H9 (cell line): ENCODE results near the gene PPL. TPM values are rescaled to one million over a fixed set of nuclear protein-coding genes. Genes with fewer than 3 reads are reported as not detected.

ENCODE experiments used
- DNase-seq: peaks from one replicate; pipeline ENCODE4 v3.0.0-alpha.2; 2017
- H2AFZ ChIP-seq: one replicate; pipeline ENCODE4 v1.6.1; 2013; ENCODE audit warnings: mild to moderate bottlenecking, low read length, control low read depth, moderate library complexity
- H2AK5ac ChIP-seq: 2 replicates; pipeline ENCODE4 v1.6.1; 2013; ENCODE audit warnings: low read length, control low read depth, mixed read lengths; ENCODE audit not compliant: insufficient read length
- H2BK120ac ChIP-seq: one replicate; pipeline ENCODE4 v1.6.1; 2013; ENCODE audit warnings: low read depth, mild to moderate bottlenecking, low read length, control low read depth, inconsistent platforms; ENCODE audit not compliant: poor library complexity, severe bottlenecking
- H2BK12ac ChIP-seq: 2 replicates; pipeline ENCODE4 v1.6.1; 2013; ENCODE audit warnings: low read length, control low read depth, mixed read lengths, low read depth; ENCODE audit not compliant: insufficient read length
- H2BK15ac ChIP-seq: 2 replicates; pipeline ENCODE4 v1.6.1; 2013; ENCODE audit warnings: low read depth, low read length, control low read depth
- H2BK20ac ChIP-seq: one replicate; pipeline ENCODE4 v1.6.1; 2013; ENCODE audit warnings: low read depth, mild to moderate bottlenecking, low read length, control low read depth, inconsistent platforms; ENCODE audit not compliant: poor library complexity, severe bottlenecking
- H2BK5ac ChIP-seq: 2 replicates; pipeline ENCODE4 v1.6.1; 2013; ENCODE audit warnings: low read length, control low read depth, mixed read lengths; ENCODE audit not compliant: insufficient read length
- H3K14ac ChIP-seq: 2 replicates; pipeline ENCODE4 v1.6.1; 2013; ENCODE audit warnings: low read length, control low read depth; ENCODE audit not compliant: insufficient read depth
- H3K18ac ChIP-seq: 2 replicates; pipeline ENCODE4 v1.6.1; 2013; ENCODE audit warnings: low read depth, mild to moderate bottlenecking, mixed read lengths, low read length, control low read depth; ENCODE audit not compliant: insufficient read length
- H3K23ac ChIP-seq: 2 replicates; pipeline ENCODE4 v1.6.1; 2013; ENCODE audit warnings: low read length, control low read depth, mixed read lengths, low read depth; ENCODE audit not compliant: insufficient read length
- H3K23me2 ChIP-seq: 2 replicates; pipeline ENCODE4 v1.6.1; 2013; ENCODE audit warnings: low read depth, mild to moderate bottlenecking, mixed read lengths, low read length, control low read depth; ENCODE audit not compliant: insufficient read length, poor library complexity, severe bottlenecking
- H3K27ac ChIP-seq: 2 replicates; pipeline ENCODE4 v1.5.1; 2013; ENCODE audit warnings: low read length, control low read depth, mixed read lengths, low read depth; ENCODE audit not compliant: insufficient read length
- H3K27me3 ChIP-seq: 2 replicates; pipeline ENCODE4 v1.6.1; 2013; ENCODE audit warnings: low read length, control low read depth, inconsistent platforms; ENCODE audit not compliant: insufficient read depth
- H3K4ac ChIP-seq: 2 replicates; pipeline ENCODE4 v1.6.1; 2013; ENCODE audit warnings: low read depth, mild to moderate bottlenecking, control low read depth, inconsistent platforms, low read length, moderate library complexity
- H3K4me1 ChIP-seq: 2 replicates; pipeline ENCODE4 v1.6.1; 2013; ENCODE audit warnings: low read length, control low read depth, inconsistent platforms; ENCODE audit not compliant: insufficient read depth
- H3K4me2 ChIP-seq: 2 replicates; pipeline ENCODE4 v1.6.1; 2013; ENCODE audit warnings: low read length, control low read depth, mixed read lengths; ENCODE audit not compliant: insufficient read length, insufficient read depth
- H3K56ac ChIP-seq: 2 replicates; pipeline ENCODE4 v1.6.1; 2013; ENCODE audit warnings: low read depth, mild to moderate bottlenecking, mixed read lengths, low read length, control low read depth; ENCODE audit not compliant: insufficient read length
- H3K79me1 ChIP-seq: 2 replicates; pipeline ENCODE4 v1.6.1; 2013; ENCODE audit warnings: low read depth, mild to moderate bottlenecking, moderate library complexity, low read length, control low read depth, inconsistent platforms; ENCODE audit not compliant: insufficient read depth, poor library complexity, severe bottlenecking
- H3K79me2 ChIP-seq: 2 replicates; pipeline ENCODE4 v1.6.1; 2013; ENCODE audit warnings: low read length, control low read depth, inconsistent platforms; ENCODE audit not compliant: insufficient read depth
- H3K9ac ChIP-seq: 2 replicates; pipeline ENCODE4 v1.6.1; 2013; ENCODE audit warnings: low read length, control low read depth, mixed read lengths; ENCODE audit not compliant: insufficient read length; ENCODE audit errors: extremely low read depth
- H3K9me3 ChIP-seq: one replicate; pipeline ENCODE4 v1.6.1; 2013; ENCODE audit warnings: low read depth, low read length, inconsistent platforms; ENCODE audit not compliant: control insufficient read depth
- H3T11ph ChIP-seq: one replicate; pipeline ENCODE4 v1.6.1; 2013; ENCODE audit warnings: mild to moderate bottlenecking, low read length, control low read depth, inconsistent platforms
- H4K20me1 ChIP-seq: one replicate; pipeline ENCODE4 v1.6.1; 2013; ENCODE audit not compliant: control insufficient read depth, insufficient read length, insufficient read depth
- H4K5ac ChIP-seq: 2 replicates; pipeline ENCODE4 v1.6.1; 2013; ENCODE audit warnings: low read depth, mild to moderate bottlenecking, mixed read lengths, low read length, control low read depth; ENCODE audit not compliant: insufficient read length
- H4K8ac ChIP-seq: replicated peaks from 2 replicates; pipeline ENCODE4 v1.6.1; 2013; ENCODE audit warnings: low read length, control low read depth, mixed read lengths, low read depth; ENCODE audit not compliant: insufficient read length
- H4K91ac ChIP-seq: 2 replicates; pipeline ENCODE4 v1.6.1; 2013; ENCODE audit warnings: low read depth, mild to moderate bottlenecking, moderate library complexity, mixed read lengths, low read length, control low read depth; ENCODE audit not compliant: insufficient read length
- H3K27ac Mint-ChIP-seq, 3 experiments: 2 replicates in 2 of 3; 3 replicates in 1 of 3; pipeline ENCODE4 v1.8.0; 2020 to 2021; ENCODE audit warnings: mixed read lengths in 3 of 3, mild to moderate bottlenecking in 1 of 3, moderate library complexity in 1 of 3
- H3K27me3 Mint-ChIP-seq: 2 replicates; pipeline ENCODE4 v1.8.0; 2021; ENCODE audit warnings: low read depth, mild to moderate bottlenecking, moderate library complexity, mixed read lengths
- H3K36me3 Mint-ChIP-seq, 3 experiments: 2 replicates in 2 of 3; 3 replicates in 1 of 3; pipeline ENCODE4 v1.8.0; 2020 to 2021; ENCODE audit warnings: low read depth in 3 of 3, mixed read lengths in 3 of 3; ENCODE audit not compliant: insufficient read depth in 1 of 3
- H3K4me1 Mint-ChIP-seq, 2 experiments: 2 replicates each; pipeline ENCODE4 v1.8.0; 2020; ENCODE audit warnings: mixed read lengths in 2 of 2
- H3K4me3 Mint-ChIP-seq, 2 experiments: 2 replicates in 1 of 2; 3 replicates in 1 of 2; pipeline ENCODE4 v1.8.0; 2020 to 2021; ENCODE audit warnings: mild to moderate bottlenecking in 2 of 2, mixed read lengths in 2 of 2, moderate library complexity in 1 of 2
- H3K9me3 Mint-ChIP-seq, 2 experiments: 2 replicates in 1 of 2; 3 replicates in 1 of 2; pipeline ENCODE4 v1.8.0; 2020; ENCODE audit warnings: mild to moderate bottlenecking in 2 of 2, mixed read lengths in 2 of 2, moderate library complexity in 1 of 2
- CTCF ChIP-seq: fragments of 200-600 bp; sonication (generic); conservative IDR thresholded peaks from 3 replicates; pipeline ENCODE4 v1.8.0; 2021; ENCODE audit warnings: antibody characterized with exemption, mild to moderate bottlenecking
- WGBS: extraction: QIAGEN DNeasy Blood & Tissue Kit; methylation state at CpG from one replicate; pipeline ENCODE4 v1.1.7; 2013; ENCODE audit warnings: missing lambda C conversion rate, low lambda C conversion rate, mixed read lengths; ENCODE audit not compliant: insufficient read length; ENCODE audit errors: extremely low coverage; 5-methylcytosine and 5-hydroxymethylcytosine counted together
- total RNA-seq: library from RNA; stranded (reverse); gene quantifications from 2 replicates; pipeline ENCODE4 v1.2.1, GENCODE V29; 2021

PPL gene
- total RNA-seq, 1 experiment from 2014 or later, result 29.2 TPM

- H2BK12ac ChIP-seq, result no peak overlapping the region
- no peaks in the 10 kb centered on the region for H4K20me1 ChIP-seq
- no peak overlapping the region for H3T11ph ChIP-seq
- H3K4me1 Mint-ChIP-seq, result no peaks in the 10 kb centered on the region
- no peak overlapping the region for H4K91ac ChIP-seq
- no peaks in the 10 kb centered on the region for H3K9me3 Mint-ChIP-seq
- H3K27ac ChIP-seq, result no peak overlapping the region
- no peak overlapping the region for H3K23ac ChIP-seq
- H3K18ac ChIP-seq, result no peak overlapping the region
- no peak for TF ChIP-seq CTCF
- no peaks in the 10 kb centered on the region for H3K9me3 ChIP-seq
- H3K79me2 ChIP-seq, result peaks cover under 1% of the 10 kb centered on the region; the same call in 1 of the 2 replicates
- no peak overlapping the region for H3K14ac ChIP-seq
- no peak overlapping the region for H2BK120ac ChIP-seq
- no peak overlapping the region for H4K5ac ChIP-seq
- no peaks in the 10 kb centered on the region for H3K27me3 ChIP-seq
- WGBS, result no CpG with 5 or more reads among the region's 5 CpGs
- no peak overlapping the region for H3K4me3 Mint-ChIP-seq
- no peak overlapping the region for H3K9ac ChIP-seq
- no peaks in the 10 kb centered on the region for H3K79me1 ChIP-seq
- no peak overlapping the region for H2BK20ac ChIP-seq
- no peak overlapping the region for H3K4ac ChIP-seq
- H2AFZ ChIP-seq, result no peak overlapping the region
- DNase-seq, result no peak
- no peak overlapping the region for H3K4me2 ChIP-seq
- H3K27me3 Mint-ChIP-seq, result no peaks in the 10 kb centered on the region
- H3K4me1 ChIP-seq, result no peaks in the 10 kb centered on the region
- no peaks in the 10 kb centered on the region for H3K23me2 ChIP-seq
- no peak overlapping the region for H2BK15ac ChIP-seq
- H2BK5ac ChIP-seq, result no peak overlapping the region
- H3K56ac ChIP-seq, result no peak overlapping the region
- no peak overlapping the region for H4K8ac ChIP-seq
- no peak overlapping the region for H2AK5ac ChIP-seq
- H3K27ac Mint-ChIP-seq, result peak overlapping the region in 1 of 3 experiments; percentile 1; a peak in 1 of 7 replicates
- peaks cover 36 to 81% (median 71%) of the 10 kb centered on the region in 3 experiments for H3K36me3 Mint-ChIP-seq
Measured at GRCh38 chr16:4839942-4840341, 97.0 kb downstream of the PPL start.
